OCI-LY3 (cell line): ENCODE results near the gene S1PR5.

Experiments used
- H2AFZ ChIP-seq: fragments of 200-600, 300-600 bp; shearing (Covaris generic); 2 replicates; pipeline ENCODE4 v1.6.0; 2014; ENCODE audit warnings: antibody characterized with exemption, low read depth, low read length
- H3K27ac ChIP-seq: fragments of 200-600, 300-600 bp; sonication (generic); 2 replicates; pipeline ENCODE4 v1.5.1; 2014; ENCODE audit warnings: mild to moderate bottlenecking, low read length, moderate library complexity, mixed read lengths
- H3K27me3 ChIP-seq: fragments of 200-600, 300-600 bp; sonication (generic); 2 replicates; pipeline ENCODE4 v1.6.1; 2014; ENCODE audit warnings: low read depth, low read length, mixed read lengths
- H3K36me3 ChIP-seq: fragments of 200-600, 300-600 bp; sonication (generic); replicated peaks from 2 replicates; pipeline ENCODE3; 2014; ENCODE audit warnings: low read depth, low read length, mixed read lengths
- H3K4me1 ChIP-seq: fragments of 300-600, 200-600 bp; sonication (generic); 2 replicates; pipeline ENCODE4 v1.6.1; 2014; ENCODE audit warnings: low read length, mixed read lengths
- H3K4me2 ChIP-seq: fragments of 200-600, 300-600 bp; sonication (generic); 2 replicates; pipeline ENCODE4 v1.6.1; 2014; ENCODE audit warnings: low read length, mixed read lengths
- H3K4me3 ChIP-seq: fragments of 300-600, 200-600 bp; sonication (generic); 2 replicates; pipeline ENCODE4 v1.5.1; 2014; ENCODE audit warnings: antibody characterized with exemption, mild to moderate bottlenecking, low read length, moderate library complexity
- H3K79me2 ChIP-seq: fragments of 300-600, 200-600 bp; shearing (Covaris generic); 2 replicates; pipeline ENCODE4 v1.6.1; 2014; ENCODE audit warnings: mild to moderate bottlenecking, low read length, mixed read lengths
- H3K9ac ChIP-seq: fragments of 300-600, 200-600 bp; shearing (Covaris generic); 2 replicates; pipeline ENCODE4 v1.6.0; 2014; ENCODE audit warnings: mild to moderate bottlenecking, low read length, moderate library complexity
- H3K9me3 ChIP-seq: fragments of 200-600, 300-600 bp; shearing (Covaris generic); 2 replicates; pipeline ENCODE4 v1.6.1; 2014; ENCODE audit warnings: low read length, mixed read lengths; ENCODE audit not compliant: insufficient read depth
- H4K20me1 ChIP-seq: fragments of 200-600, 300-600 bp; sonication (generic); 2 replicates; pipeline ENCODE4 v1.6.1; 2016; ENCODE audit warnings: low read length, mixed read lengths; ENCODE audit not compliant: insufficient read depth
- EZH2phosphoT487 ChIP-seq: fragments of 200-600 bp; shearing (Covaris generic); IDR thresholded peaks from 2 replicates; pipeline ENCODE4 v1.6.1; 2018; ENCODE audit warnings: antibody characterized with exemption, mixed run types, low read depth
- TF ChIP-seq, protein P1 (sequence below): fragments of 200-600, 300-600 bp; sonication (generic); IDR thresholded peaks from 2 replicates; pipeline ENCODE4 v1.5.1; 2014; ENCODE audit warnings: antibody characterized with exemption, low read length, low read depth

S1PR5 gene, protein sequence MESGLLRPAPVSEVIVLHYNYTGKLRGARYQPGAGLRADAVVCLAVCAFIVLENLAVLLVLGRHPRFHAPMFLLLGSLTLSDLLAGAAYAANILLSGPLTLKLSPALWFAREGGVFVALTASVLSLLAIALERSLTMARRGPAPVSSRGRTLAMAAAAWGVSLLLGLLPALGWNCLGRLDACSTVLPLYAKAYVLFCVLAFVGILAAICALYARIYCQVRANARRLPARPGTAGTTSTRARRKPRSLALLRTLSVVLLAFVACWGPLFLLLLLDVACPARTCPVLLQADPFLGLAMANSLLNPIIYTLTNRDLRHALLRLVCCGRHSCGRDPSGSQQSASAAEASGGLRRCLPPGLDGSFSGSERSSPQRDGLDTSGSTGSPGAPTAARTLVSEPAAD

DNA sequence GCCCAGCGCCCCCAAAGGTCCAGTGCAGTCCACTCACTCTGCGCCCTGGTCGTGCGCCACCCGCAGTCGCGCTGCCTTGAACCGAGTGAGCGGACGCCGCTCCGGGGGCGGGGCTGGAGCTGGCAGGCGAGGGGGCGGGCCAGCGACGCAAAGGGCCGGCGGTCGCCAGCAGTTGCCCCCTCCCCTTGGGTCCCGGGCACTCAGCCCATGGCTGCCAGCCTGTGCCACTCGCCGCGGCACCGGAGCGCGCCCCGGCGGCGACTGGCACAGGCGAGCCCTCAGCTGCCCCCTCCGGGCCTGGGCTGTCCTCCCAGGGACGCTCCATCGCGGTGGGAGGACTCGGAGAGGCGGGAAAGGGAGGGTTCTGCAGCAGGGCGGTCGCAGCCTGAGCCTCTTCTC is at the start of gene S1PR5:
S1PR5 (minus strand) TSS at position 87 of the 399 bp plus-strand sequence. CDS start 2,436 bp downstream, outside the sequence.
- Histone ChIP-seq H3K4me1 (peaks cover 12% of the 10 kb centered on the region), H3K79me2 (no peaks in the 10 kb centered on the region), H3K9ac (no peak within 1 kb of the TSS), H3K9me3 (no peaks in the 10 kb centered on the region), H4K20me1 (no peaks in the 10 kb centered on the region), H3K27ac (no peak within 1 kb of the TSS), H2AFZ (no peak within 1 kb of the TSS), H3K27me3 (peaks cover 32% of the 10 kb centered on the region), H3K4me2 (no peak within 1 kb of the TSS), H3K36me3 (no peaks in the 10 kb centered on the region), H3K4me3 (no peak within 1 kb of the TSS)
- TF ChIP-seq, protein P1, sequence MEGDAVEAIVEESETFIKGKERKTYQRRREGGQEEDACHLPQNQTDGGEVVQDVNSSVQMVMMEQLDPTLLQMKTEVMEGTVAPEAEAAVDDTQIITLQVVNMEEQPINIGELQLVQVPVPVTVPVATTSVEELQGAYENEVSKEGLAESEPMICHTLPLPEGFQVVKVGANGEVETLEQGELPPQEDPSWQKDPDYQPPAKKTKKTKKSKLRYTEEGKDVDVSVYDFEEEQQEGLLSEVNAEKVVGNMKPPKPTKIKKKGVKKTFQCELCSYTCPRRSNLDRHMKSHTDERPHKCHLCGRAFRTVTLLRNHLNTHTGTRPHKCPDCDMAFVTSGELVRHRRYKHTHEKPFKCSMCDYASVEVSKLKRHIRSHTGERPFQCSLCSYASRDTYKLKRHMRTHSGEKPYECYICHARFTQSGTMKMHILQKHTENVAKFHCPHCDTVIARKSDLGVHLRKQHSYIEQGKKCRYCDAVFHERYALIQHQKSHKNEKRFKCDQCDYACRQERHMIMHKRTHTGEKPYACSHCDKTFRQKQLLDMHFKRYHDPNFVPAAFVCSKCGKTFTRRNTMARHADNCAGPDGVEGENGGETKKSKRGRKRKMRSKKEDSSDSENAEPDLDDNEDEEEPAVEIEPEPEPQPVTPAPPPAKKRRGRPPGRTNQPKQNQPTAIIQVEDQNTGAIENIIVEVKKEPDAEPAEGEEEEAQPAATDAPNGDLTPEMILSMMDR: no peak
- TF ChIP-seq EZH2phosphoT487: no peak

DNA sequence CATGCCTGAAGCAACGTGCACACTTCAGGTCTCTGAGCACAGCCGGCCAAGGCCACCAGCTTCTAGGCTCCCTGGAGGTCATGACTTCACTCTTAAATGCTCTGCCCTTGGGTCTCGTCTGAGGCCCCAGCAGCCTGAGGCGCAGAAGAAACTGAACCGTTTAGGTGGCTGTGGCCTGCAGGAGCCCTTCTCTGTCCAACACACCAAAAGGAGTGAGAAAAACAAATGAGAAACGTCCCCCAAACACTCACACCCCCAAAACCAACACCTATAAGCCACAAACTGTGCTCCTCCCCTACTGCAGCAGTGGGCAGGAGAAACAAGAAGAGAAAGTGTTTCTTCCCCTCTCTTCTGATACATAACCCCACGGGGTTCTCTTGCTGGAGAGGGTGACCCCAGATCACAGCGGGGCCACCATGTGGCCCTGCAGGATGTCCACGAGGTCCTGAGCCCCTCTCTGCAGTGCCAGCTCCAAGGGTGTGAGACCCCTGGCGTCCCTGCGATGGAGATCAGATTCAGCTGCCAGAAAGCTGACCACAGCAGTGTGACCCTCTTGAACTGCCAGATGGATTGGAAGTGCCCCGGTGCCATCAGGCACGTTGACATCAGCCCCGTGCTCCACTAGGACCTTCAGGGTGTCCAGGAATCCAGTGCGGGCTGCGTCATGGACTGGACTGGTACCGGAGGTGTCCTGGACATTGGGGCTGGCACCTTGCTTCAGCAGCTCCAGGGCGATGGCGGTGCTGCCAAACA is 49.6 kb upstream of the S1PR5 start:
- no peaks in the 10 kb centered on the region; the same call in none of the 2 replicates for H4K20me1 ChIP-seq
- H3K27ac ChIP-seq: peak overlapping the region; percentile 55
- H3K9ac ChIP-seq: peak overlapping the region; percentile 55
- peaks cover 10% of the 10 kb centered on the region; the same call in 1 of the 2 replicates for H3K27me3 ChIP-seq
- H3K4me1 ChIP-seq: peaks cover 31% of the 10 kb centered on the region
- H3K79me2 ChIP-seq: peaks cover 26% of the 10 kb centered on the region
- TF ChIP-seq EZH2phosphoT487: no peak
- TF ChIP-seq, protein P1: no peak
- peak overlapping the region; percentile 79 for H3K4me3 ChIP-seq
- peaks cover 10% of the 10 kb centered on the region for H3K36me3 ChIP-seq
- no peak overlapping the region for H2AFZ ChIP-seq
- peak overlapping the region; percentile 91 for H3K4me2 ChIP-seq
- H3K9me3 ChIP-seq: no peaks in the 10 kb centered on the region

DNA sequence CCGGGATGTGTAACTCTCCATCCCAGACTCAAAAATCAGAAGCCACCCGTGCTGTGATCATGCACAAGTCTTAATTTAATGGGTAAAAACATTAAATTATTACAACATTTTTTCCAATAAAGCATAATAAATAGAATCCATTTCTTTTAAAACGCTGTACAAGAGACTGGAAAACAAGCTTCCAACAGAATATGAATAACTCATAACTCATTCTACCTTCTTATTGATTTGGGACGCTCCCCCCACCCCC is 49.1 kb upstream of the S1PR5 start:
- no peak overlapping the region for H2AFZ ChIP-seq
- TF ChIP-seq, protein P1: no peak
- no peak for TF ChIP-seq EZH2phosphoT487
- peaks cover 31% of the 10 kb centered on the region for H3K4me1 ChIP-seq
- H3K4me3 ChIP-seq: peak overlapping the region; percentile 79
- H3K9me3 ChIP-seq: no peaks in the 10 kb centered on the region
- peaks cover 10% of the 10 kb centered on the region; the same call in 1 of the 2 replicates for H3K27me3 ChIP-seq
- peak overlapping the region; percentile 91 for H3K4me2 ChIP-seq
- H4K20me1 ChIP-seq: no peaks in the 10 kb centered on the region; the same call in none of the 2 replicates
- peak overlapping the region; percentile 55 for H3K9ac ChIP-seq
- H3K27ac ChIP-seq: peak overlapping the region; percentile 55
- H3K36me3 ChIP-seq: peaks cover 15% of the 10 kb centered on the region
- H3K79me2 ChIP-seq: peaks cover 26% of the 10 kb centered on the region
